ENCODE data around the gene KLHDC2.
"Not testable (repeated sequence)": the region's sequence is repeated elsewhere in the genome, so short reads cannot be mapped to it uniquely, and the experiment has no call there.

The KLHDC2 gene

DNA sequence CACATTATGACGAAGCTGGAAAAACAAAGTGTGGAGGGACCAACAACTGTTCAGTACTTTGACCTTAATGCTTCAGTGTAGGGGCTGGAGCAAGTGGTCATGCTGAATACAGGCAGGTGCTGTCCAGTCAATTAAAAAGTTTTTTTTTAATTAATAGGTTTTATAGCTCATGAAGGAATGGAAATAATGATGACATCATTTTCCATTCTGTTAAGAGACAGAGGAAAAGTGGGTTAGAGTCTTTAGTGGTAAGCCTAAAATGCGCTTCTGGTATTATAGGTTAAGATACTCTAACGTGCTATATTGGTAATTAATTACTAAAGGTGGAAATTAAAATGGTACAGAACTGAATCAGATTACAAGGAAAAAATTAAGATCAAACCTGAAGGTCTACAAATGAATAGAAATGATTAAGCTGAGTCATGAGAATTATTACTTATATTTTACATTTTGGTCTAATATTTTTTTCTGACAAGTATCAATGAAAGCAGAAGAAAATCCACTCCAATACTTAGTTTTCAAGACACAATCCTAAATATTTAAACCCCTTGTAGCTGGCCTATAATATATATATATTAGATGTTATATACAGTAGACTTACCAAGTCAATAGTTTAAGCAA, 15.6 kb downstream of the KLHDC2 start:
- DNase-seq (ENCODE audit: insufficient read length, low spot score) (no peak), FAIRE-seq (no peak)
- TF ChIP-seq, protein P1, sequence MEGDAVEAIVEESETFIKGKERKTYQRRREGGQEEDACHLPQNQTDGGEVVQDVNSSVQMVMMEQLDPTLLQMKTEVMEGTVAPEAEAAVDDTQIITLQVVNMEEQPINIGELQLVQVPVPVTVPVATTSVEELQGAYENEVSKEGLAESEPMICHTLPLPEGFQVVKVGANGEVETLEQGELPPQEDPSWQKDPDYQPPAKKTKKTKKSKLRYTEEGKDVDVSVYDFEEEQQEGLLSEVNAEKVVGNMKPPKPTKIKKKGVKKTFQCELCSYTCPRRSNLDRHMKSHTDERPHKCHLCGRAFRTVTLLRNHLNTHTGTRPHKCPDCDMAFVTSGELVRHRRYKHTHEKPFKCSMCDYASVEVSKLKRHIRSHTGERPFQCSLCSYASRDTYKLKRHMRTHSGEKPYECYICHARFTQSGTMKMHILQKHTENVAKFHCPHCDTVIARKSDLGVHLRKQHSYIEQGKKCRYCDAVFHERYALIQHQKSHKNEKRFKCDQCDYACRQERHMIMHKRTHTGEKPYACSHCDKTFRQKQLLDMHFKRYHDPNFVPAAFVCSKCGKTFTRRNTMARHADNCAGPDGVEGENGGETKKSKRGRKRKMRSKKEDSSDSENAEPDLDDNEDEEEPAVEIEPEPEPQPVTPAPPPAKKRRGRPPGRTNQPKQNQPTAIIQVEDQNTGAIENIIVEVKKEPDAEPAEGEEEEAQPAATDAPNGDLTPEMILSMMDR (IDR thresholded peaks at IDR 0.05; ENCODE audit: insufficient read depth, missing control alignments), result no peak

DNA sequence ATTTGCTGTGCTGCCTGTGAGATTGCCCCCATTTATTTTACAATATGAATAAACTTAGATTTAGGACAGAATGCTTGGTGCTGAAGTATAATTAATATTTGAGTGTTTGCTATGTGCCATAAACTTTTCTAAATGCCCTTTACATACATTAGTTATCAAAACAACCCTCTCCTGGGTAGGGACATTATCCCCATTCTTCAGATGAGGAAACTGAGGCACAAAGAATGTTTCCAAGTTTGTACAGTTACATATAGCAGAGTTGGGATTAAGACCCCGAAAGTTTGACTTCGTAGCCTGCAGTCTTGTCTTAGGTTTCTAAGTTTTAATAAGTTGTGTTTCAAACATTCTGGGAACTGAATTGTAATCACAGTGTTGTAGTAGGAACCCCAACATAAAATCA, 18.4 kb downstream of the KLHDC2 start:
- DNase-seq (ENCODE audit: insufficient read length, low spot score) (no peak), FAIRE-seq (no peak)
- TF ChIP-seq, protein P1 (IDR thresholded peaks at IDR 0.05; ENCODE audit: insufficient read depth, missing control alignments), result no peak

DNA sequence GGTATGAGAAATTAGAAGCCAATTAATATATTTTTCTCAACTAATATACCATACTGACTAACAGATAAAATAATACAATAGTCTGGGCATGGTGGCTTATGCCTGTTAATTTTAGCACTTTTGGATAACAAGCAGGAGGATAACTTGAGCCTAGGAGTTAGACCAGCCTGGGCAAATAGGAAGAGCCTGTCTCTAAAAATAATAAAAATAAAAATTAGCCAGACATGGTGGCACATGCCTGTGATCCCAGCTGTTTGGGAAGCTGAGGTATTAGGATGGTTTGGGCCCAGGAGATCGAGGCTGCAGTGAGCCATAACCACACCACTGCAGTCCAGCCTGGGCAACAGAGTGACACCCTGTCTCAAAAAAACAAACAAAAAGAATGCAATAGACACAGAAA, 24.7 kb downstream of the KLHDC2 start:
- DNase-seq (ENCODE audit: insufficient read length, low spot score) (no peak), FAIRE-seq (no peak)
- TF ChIP-seq, protein P1 (IDR thresholded peaks at IDR 0.05; ENCODE audit: insufficient read depth, missing control alignments), result no peak

DNA sequence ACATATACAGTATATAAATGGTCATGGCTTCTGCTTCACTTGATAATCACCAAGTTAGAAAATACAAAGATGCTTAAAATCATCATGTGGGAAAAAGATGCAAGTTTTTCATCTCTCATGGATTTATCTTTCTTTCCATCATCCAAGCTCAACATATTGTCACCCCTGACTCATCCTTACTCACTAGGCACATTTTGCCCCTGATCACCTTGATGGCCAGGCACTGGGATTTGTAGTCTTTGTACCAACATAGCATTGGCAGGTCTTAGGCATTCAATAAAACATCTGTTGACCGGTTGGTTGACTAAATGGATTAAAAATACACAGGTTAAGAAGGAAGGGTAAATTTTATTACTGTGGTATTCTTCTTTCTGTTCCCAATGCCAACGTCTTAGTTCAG, 28.1 kb downstream of the KLHDC2 start:
- TF ChIP-seq, protein P1 (IDR thresholded peaks at IDR 0.05; ENCODE audit: insufficient read depth, missing control alignments), result no peak
- DNase-seq (ENCODE audit: insufficient read length, low spot score) (no peak), FAIRE-seq (no peak)

DNA sequence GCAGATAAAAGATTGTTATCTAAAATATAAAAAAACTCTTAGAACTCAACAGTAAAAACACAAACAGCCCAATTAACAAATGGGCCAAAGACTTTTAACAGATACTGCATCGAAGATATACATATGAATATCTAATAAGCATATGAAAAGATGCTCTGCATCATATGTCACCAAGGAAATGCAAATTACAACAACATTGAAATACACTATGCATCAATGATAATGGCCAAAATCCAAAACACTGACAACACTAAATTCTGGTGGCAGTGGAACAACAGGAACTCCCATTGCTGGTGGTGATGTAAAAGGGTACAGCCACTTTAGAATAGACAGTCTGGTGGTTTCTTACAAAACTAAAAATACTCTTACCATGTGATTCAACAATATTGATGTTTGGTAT, 40.8 kb downstream of the KLHDC2 start:
- DNase-seq (ENCODE audit: insufficient read length, low spot score) (no peak), FAIRE-seq (no peak)
- TF ChIP-seq, protein P1 (IDR thresholded peaks at IDR 0.05; ENCODE audit: insufficient read depth, missing control alignments), result no peak

DNA sequence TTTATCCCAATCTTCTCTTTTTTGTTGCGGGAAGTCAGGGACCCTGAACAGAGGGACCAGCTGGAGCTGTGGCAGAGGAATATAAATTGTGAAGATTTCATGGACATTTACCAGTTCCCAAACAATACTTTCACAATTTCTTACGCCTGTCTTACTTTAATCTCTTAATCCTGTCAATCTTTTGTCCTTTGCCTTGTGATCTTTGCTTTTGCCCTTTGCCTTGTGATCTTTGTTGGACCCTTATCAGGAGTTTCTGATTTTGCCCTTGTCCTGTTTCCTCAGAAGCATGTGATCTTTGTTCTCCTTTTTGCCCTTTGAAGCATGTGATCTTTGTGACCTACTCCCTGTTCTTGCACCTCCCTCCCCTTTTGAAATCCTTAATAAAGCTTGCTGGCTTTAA, 48.2 kb downstream of the KLHDC2 start:
- DNase-seq (ENCODE audit: insufficient read length, low spot score); FAIRE-seq: not testable (repeated sequence)

DNA sequence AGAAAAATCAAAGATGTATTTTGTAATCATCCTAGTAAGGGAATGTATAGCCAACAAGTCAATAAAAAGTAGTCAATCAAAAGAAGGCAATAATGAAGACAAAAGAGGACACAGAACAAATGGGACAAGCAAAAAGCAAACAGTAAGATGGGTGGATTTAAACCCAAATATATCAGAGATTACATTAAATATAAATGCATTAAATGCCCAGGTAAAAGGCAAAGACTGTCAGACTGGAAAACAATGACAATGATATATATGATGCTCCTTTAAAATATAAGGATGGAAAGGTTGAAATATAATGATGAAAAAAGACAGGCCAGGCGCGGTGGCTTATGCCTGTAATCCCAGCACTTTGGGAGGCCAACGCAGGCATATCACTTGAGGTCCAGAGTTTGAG, 48.9 kb downstream of the KLHDC2 start:
- FAIRE-seq, result no peak
- DNase-seq (ENCODE audit: insufficient read length, low spot score), result no peak
- TF ChIP-seq, protein P1 (IDR thresholded peaks at IDR 0.05; ENCODE audit: insufficient read depth, missing control alignments), result no peak

DNA sequence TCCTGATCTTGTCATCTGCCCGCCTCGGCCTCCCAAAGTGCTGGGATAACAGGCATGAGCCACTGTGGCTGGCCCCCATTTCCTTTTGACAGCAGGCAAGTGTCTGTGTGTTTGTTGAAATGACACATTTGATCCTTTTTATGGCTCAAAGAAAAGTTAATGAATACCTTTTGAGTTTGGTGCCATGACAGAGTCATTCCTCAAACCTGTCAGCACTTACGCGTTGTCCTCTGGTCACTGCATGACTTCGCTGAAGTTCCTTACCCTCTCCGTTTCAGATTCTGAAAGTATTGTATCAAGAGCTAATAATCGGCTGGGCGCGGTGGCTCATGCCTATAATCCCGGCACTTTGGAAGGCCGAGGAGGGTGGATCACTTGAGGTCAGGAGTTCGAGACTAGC, 52.2 kb downstream of the KLHDC2 start:
- DNase-seq (ENCODE audit: insufficient read length, low spot score) (no peak), FAIRE-seq (no peak)
- TF ChIP-seq, protein P1 (IDR thresholded peaks at IDR 0.05; ENCODE audit: insufficient read depth, missing control alignments), result no peak

All from D721Med (cell line).